Mammary epithelial cell (primary cell): ENCODE data around the gene ESPL1.

Experiments
- EZH2 ChIP-seq: IDR thresholded peaks from 2 replicates; pipeline ENCODE4 v1.6.1; 2012; ENCODE audit warnings: low read length, inconsistent platforms, borderline replicate concordance
- TF ChIP-seq, protein P1 (sequence below), 2 donors: IDR thresholded peaks in 1 of 2; conservative IDR thresholded peaks in 1 of 2; 2 replicates each; pipeline ENCODE4 v1.5.1; 2011 to 2012; ENCODE audit warnings: inconsistent platforms in 2 of 2, low read length in 2 of 2, mild to moderate bottlenecking in 2 of 2, control low read depth in 1 of 2, low read depth in 1 of 2; ENCODE audit not compliant: insufficient read depth in 1 of 2; ENCODE audit errors: extremely low read depth in 1 of 2

DNA sequence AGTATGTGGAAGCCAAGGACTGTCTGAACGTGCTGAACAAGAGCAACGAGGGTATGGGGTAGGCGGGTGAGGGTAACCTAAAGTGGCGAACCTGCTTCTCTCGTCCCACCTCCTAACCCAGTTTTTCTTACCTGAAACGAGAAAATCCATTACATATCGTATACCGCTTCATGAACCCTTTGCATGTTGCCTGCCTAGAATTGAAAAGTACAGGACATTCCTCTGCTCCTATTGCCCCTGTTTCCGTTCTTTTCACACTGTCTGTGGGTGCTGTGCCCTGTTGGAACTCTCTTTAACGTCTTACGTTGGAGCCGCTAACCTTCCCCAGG is 27.8 kb downstream of the ESPL1 start:
- TF ChIP-seq, protein P1, sequence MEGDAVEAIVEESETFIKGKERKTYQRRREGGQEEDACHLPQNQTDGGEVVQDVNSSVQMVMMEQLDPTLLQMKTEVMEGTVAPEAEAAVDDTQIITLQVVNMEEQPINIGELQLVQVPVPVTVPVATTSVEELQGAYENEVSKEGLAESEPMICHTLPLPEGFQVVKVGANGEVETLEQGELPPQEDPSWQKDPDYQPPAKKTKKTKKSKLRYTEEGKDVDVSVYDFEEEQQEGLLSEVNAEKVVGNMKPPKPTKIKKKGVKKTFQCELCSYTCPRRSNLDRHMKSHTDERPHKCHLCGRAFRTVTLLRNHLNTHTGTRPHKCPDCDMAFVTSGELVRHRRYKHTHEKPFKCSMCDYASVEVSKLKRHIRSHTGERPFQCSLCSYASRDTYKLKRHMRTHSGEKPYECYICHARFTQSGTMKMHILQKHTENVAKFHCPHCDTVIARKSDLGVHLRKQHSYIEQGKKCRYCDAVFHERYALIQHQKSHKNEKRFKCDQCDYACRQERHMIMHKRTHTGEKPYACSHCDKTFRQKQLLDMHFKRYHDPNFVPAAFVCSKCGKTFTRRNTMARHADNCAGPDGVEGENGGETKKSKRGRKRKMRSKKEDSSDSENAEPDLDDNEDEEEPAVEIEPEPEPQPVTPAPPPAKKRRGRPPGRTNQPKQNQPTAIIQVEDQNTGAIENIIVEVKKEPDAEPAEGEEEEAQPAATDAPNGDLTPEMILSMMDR (conservative IDR thresholded peaks at IDR 0.05 in 1 of 2, IDR thresholded peaks at IDR 0.05 in 1 of 2; ENCODE audit: extremely low read depth in 1 of 2, insufficient read depth in 1 of 2, low read depth in 1 of 2, low read length in 2 of 2): no peak
- TF ChIP-seq EZH2: no peak
